BLaER1 treated with 17β-estradiol and CSF1 and Interleukin-3, amounts not matched to agents 10 nM and 100 nM (cell line): ENCODE data around the gene MAML3.

Experiments used
- H3K27ac ChIP-seq, 11 experiments: shearing (Covaris generic); formaldehyde crosslinking; 2 replicates each; pipeline ENCODE4 v1.8.1; 2022
- H3K27me3 ChIP-seq, 11 experiments: shearing (Covaris generic); formaldehyde crosslinking; 2 replicates each; pipeline ENCODE4 v1.8.1; 2022
- H3K36me3 ChIP-seq, 11 experiments: shearing (Covaris generic); formaldehyde crosslinking; 2 replicates each; pipeline ENCODE4 v1.8.1; 2022
- H3K4me1 ChIP-seq, 10 experiments: shearing (Covaris generic); formaldehyde crosslinking; 2 replicates each; pipeline ENCODE4 v1.8.1; 2022
- H3K4me2 ChIP-seq, 11 experiments: shearing (Covaris generic); formaldehyde crosslinking; 2 replicates each; pipeline ENCODE4 v1.8.1; 2022
- H3K4me3 ChIP-seq, 10 experiments: shearing (Covaris generic); formaldehyde crosslinking; 2 replicates each; pipeline ENCODE4 v1.8.1; 2022
- H3K9ac ChIP-seq, 11 experiments: shearing (Covaris generic); formaldehyde crosslinking; 2 replicates each; pipeline ENCODE4 v1.8.1; 2022
- H3K9me3 ChIP-seq, 11 experiments: shearing (Covaris generic); formaldehyde crosslinking; replicated peaks in 1 of 11; 2 replicates each; pipeline ENCODE4 v1.8.1; 2022
- H4K20me1 ChIP-seq, 11 experiments: shearing (Covaris generic); formaldehyde crosslinking; 2 replicates each; pipeline ENCODE4 v1.8.1; 2022
- Cebpa-rat ChIP-seq, 11 experiments: shearing (Covaris generic); IDR thresholded peaks; 2 replicates each; pipeline ENCODE4 v1.8.1; 2022

MAML3 gene

GRCh38 chr4:139725236-139725635, 428.7 kb downstream of the MAML3 start:
- H3K4me3 ChIP-seq = no peak overlapping the region
- H3K27me3 ChIP-seq = no peaks in the 10 kb centered on the region
- no peaks in the 10 kb centered on the region for H3K9me3 ChIP-seq
- peaks cover 42 to 98% (median 84%) of the 10 kb centered on the region in 11 experiments for H3K36me3 ChIP-seq
- H4K20me1 ChIP-seq = no peaks in the 10 kb centered on the region
- no peaks in the 10 kb centered on the region for H3K4me1 ChIP-seq
- H3K4me2 ChIP-seq = no peak overlapping the region
- no peak for TF ChIP-seq Cebpa-rat (IDR thresholded peaks at IDR 0.05)
- H3K9ac ChIP-seq = no peak overlapping the region
- no peak overlapping the region for H3K27ac ChIP-seq

GRCh38 chr4:139721789-139722188, 432.2 kb downstream of the MAML3 start:
- no peaks in the 10 kb centered on the region for H3K9me3 ChIP-seq
- H3K4me1 ChIP-seq = no peaks in the 10 kb centered on the region
- peaks cover 0 to 10% (median 0%) of the 10 kb centered on the region in 11 experiments; a peak in 2 of 22 replicates for H4K20me1 ChIP-seq
- H3K4me2 ChIP-seq = no peak overlapping the region
- no peak for TF ChIP-seq Cebpa-rat (IDR thresholded peaks at IDR 0.05)
- no peak overlapping the region for H3K9ac ChIP-seq
- no peaks in the 10 kb centered on the region for H3K27me3 ChIP-seq
- no peak overlapping the region for H3K27ac ChIP-seq
- H3K36me3 ChIP-seq = peaks cover 56 to 97% (median 81%) of the 10 kb centered on the region in 11 experiments
- H3K4me3 ChIP-seq = no peak overlapping the region

- Histone ChIP-seq H3K4me2 (no peak overlapping the region), H4K20me1 (peaks cover 0 to 10% (median 0%) of the 10 kb centered on the region in 11 experiments; a peak in 2 of 22 replicates), H3K4me3 (no peak overlapping the region), H3K9ac (no peak overlapping the region), H3K36me3 (peaks cover 48 to 91% (median 72%) of the 10 kb centered on the region in 11 experiments), H3K9me3 (no peaks in the 10 kb centered on the region), H3K27me3 (no peaks in the 10 kb centered on the region), H3K4me1 (no peaks in the 10 kb centered on the region), H3K27ac (no peak overlapping the region)
- TF ChIP-seq Cebpa-rat (IDR thresholded peaks at IDR 0.05) = no peak
These were observed 433.2 kb downstream of the MAML3 start for GRCh38 chr4:139720806-139721205.

GRCh38 chr4:139719381-139720101, 434.4 kb downstream of the MAML3 start:
- peaks cover 35 to 84% (median 60%) of the 10 kb centered on the region in 11 experiments for H3K36me3 ChIP-seq
- TF ChIP-seq Cebpa-rat (IDR thresholded peaks at IDR 0.05) = no peak

DNA sequence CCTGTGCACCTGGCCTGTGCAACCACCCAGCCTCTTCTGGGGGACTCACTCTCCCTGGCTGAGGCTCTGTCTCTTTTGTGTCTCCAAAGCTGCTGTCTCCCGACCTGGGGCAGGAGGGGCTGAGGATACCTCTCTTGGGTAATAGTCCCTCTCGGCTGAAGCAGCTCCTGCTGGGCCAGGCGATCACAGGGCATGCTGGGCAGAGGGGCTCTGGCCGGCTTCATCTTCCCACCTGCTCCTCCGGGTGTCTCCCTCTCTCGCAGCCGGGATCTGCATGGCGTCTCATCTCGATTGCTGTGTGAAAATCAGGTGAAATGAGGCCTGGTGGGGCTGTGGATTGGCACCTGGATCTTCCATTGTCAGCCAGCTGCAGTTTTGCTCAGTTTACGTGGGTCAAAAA, 435.2 kb downstream of the MAML3 start:
- no peaks in the 10 kb centered on the region for H3K9me3 ChIP-seq
- H3K4me3 ChIP-seq = no peak overlapping the region
- TF ChIP-seq Cebpa-rat (IDR thresholded peaks at IDR 0.05) = no peak
- H3K27ac ChIP-seq = no peak overlapping the region
- H3K36me3 ChIP-seq = peaks cover 33 to 76% (median 53%) of the 10 kb centered on the region in 11 experiments
- H3K4me2 ChIP-seq = no peak overlapping the region
- H3K27me3 ChIP-seq = no peaks in the 10 kb centered on the region
- no peak overlapping the region for H3K9ac ChIP-seq
- no peaks in the 10 kb centered on the region for H3K4me1 ChIP-seq
- peaks cover 0 to 10% (median 0%) of the 10 kb centered on the region in 11 experiments; a peak in 2 of 22 replicates for H4K20me1 ChIP-seq

More at GRCh38 chr4:139719381-139720101, 434.4 kb downstream of the MAML3 start:
- no peak overlapping the region for H3K9ac ChIP-seq
- no peaks in the 10 kb centered on the region for H3K4me1 ChIP-seq
- H3K27me3 ChIP-seq = no peaks in the 10 kb centered on the region
- no peak overlapping the region for H3K4me2 ChIP-seq
- H4K20me1 ChIP-seq = peaks cover 0 to 10% (median 0%) of the 10 kb centered on the region in 11 experiments; a peak in 2 of 22 replicates
- H3K4me3 ChIP-seq = no peak overlapping the region
- H3K27ac ChIP-seq = no peak overlapping the region
- no peaks in the 10 kb centered on the region for H3K9me3 ChIP-seq

GRCh38 chr4:139718358-139718757, 435.6 kb downstream of the MAML3 start:
- Histone ChIP-seq H3K9ac (no peak overlapping the region), H3K27me3 (no peaks in the 10 kb centered on the region), H3K36me3 (peaks cover 33 to 72% (median 48%) of the 10 kb centered on the region in 11 experiments), H3K4me1 (no peaks in the 10 kb centered on the region), H4K20me1 (peaks cover 0 to 10% (median 0%) of the 10 kb centered on the region in 11 experiments; a peak in 2 of 22 replicates), H3K4me3 (no peak overlapping the region), H3K9me3 (no peaks in the 10 kb centered on the region), H3K27ac (no peak overlapping the region), H3K4me2 (no peak overlapping the region)
- no peak for TF ChIP-seq Cebpa-rat (IDR thresholded peaks at IDR 0.05)

DNA sequence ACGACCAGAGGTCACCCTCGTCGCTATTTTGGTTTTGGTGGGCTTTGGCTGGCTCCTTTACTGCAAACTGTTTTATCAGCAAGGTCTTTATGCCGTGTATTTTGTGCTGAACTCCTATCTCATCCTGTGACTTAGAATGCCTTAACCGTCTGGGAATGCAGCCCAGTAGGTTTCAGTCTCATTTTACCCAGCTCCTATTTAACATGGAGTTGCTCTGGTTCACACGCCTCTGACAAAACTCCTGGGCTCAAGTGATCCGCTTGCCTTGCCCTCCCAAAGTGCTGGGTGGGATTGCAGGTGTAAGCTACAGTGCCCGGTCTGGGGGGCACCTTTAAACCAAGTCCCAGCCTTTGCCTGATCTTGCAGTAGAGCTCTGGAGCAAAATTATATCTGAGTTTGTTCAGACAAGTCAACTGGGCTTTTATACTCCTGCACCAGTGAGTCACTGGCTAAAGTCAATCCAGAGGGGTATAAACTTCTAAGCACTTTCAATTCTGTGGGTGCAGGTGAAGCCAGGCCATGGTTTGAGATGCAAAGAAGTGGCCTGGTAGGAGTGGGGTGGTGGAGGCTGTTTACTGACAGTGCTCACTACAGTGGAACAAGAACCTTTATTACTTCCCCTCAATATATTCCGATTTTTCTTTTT, 438.1 kb downstream of the MAML3 start:
- Histone ChIP-seq H3K4me1 (no peaks in the 10 kb centered on the region), H3K27ac (no peak overlapping the region), H3K4me2 (no peak overlapping the region), H3K9ac (no peak overlapping the region), H3K9me3 (no peaks in the 10 kb centered on the region), H3K4me3 (no peak overlapping the region), H3K27me3 (no peaks in the 10 kb centered on the region), H4K20me1 (peaks cover 0 to 10% (median 0%) of the 10 kb centered on the region in 11 experiments; a peak in 2 of 22 replicates), H3K36me3 (peaks cover 30 to 55% (median 38%) of the 10 kb centered on the region in 11 experiments)
- TF ChIP-seq Cebpa-rat (IDR thresholded peaks at IDR 0.05) = no peak

- no peak overlapping the region for H3K4me2 ChIP-seq
- H3K4me3 ChIP-seq = no peak overlapping the region
- H3K9ac ChIP-seq = no peak overlapping the region
- H4K20me1 ChIP-seq = 0 out of 22 replicates have a peak, but pooled peaks cover 0 to 6% (median 0%) of the 10 kb centered on the region in 11 experiments
- no peaks in the 10 kb centered on the region for H3K27me3 ChIP-seq
- H3K27ac ChIP-seq = no peak overlapping the region
- no peak for TF ChIP-seq Cebpa-rat (IDR thresholded peaks at IDR 0.05)
- peaks cover 1 to 33% (median 12%) of the 10 kb centered on the region in 11 experiments; a peak in 19 of 22 replicates for H3K36me3 ChIP-seq
- peaks cover 5 to 14% (median 7%) of the 10 kb centered on the region in 11 experiments; a peak in 14 of 22 replicates for H3K9me3 ChIP-seq
- no peaks in the 10 kb centered on the region for H3K4me1 ChIP-seq
These were observed 441.1 kb downstream of the MAML3 start for GRCh38 chr4:139712882-139713281.

DNA sequence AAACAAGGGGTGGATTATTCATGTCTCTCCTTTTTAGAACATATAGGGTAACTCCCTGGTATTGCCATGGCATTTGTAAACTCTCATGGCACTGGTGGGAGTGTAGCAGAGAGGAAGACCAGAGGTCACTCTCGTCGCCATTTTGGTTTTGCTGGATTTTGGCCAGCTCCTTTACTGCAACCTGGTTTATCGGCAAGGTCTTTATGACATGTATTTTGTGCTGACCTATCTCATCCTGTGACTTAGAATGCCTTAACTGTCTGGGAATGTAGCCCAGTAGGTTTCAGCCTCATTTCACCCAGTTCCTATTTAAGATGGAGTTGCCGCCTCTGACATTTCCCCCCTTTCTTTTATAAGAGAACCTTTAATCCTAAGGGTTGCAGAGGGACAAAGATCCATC, 442.5 kb downstream of the MAML3 start:
- H4K20me1 ChIP-seq = 0 out of 22 replicates have a peak, but pooled peaks cover 0 to 6% (median 0%) of the 10 kb centered on the region in 11 experiments
- no peaks in the 10 kb centered on the region for H3K4me1 ChIP-seq
- H3K4me2 ChIP-seq = no peak overlapping the region
- H3K27ac ChIP-seq = no peak overlapping the region
- TF ChIP-seq Cebpa-rat (IDR thresholded peaks at IDR 0.05) = no peak
- H3K27me3 ChIP-seq = no peaks in the 10 kb centered on the region
- peaks cover 5 to 14% (median 7%) of the 10 kb centered on the region in 11 experiments; a peak in 14 of 22 replicates for H3K9me3 ChIP-seq
- H3K4me3 ChIP-seq = no peak overlapping the region
- peaks cover 0 to 23% (median 4%) of the 10 kb centered on the region in 11 experiments; a peak in 8 of 22 replicates for H3K36me3 ChIP-seq
- H3K9ac ChIP-seq = no peak overlapping the region
